NCI-H748 treated with DMSO at 0.1 percent for 48 hours (cell line): Measurements from ENCODE around the gene OR10G3.

Experiments used
- DNase-seq: peaks from one replicate; lab custom pipeline; 2025; lab: John Stamatoyannopoulos, UW

Gene OR10G3

GRCh38 chr14:21535545-21536417 lies 44.1 kb downstream of the OR10G3 start:
- DNase-seq = no peak

GRCh38 chr14:21534576-21534975 lies 45.3 kb downstream of the OR10G3 start:
- no peak for DNase-seq

DNA sequence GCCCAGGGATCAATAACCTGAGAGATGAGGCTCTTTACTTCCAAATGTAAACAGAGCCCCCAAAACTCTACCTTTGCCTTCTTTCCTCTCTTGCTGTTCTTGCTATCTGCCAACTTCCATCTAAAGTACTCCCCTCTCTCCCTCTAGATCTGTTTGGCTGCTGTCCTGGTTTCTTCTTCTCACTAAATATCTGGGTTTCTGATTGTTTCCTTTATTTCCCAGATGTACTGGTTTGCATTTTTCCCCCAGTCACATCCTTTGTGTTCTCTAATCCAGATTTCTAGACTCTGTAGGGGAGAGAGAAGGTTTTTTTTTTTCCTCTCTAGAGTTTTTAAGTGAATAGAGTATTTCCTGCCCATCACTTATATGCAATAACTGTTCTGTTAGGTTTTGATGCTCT lies 46.6 kb downstream of the OR10G3 start:
- DNase-seq = no peak

DNA sequence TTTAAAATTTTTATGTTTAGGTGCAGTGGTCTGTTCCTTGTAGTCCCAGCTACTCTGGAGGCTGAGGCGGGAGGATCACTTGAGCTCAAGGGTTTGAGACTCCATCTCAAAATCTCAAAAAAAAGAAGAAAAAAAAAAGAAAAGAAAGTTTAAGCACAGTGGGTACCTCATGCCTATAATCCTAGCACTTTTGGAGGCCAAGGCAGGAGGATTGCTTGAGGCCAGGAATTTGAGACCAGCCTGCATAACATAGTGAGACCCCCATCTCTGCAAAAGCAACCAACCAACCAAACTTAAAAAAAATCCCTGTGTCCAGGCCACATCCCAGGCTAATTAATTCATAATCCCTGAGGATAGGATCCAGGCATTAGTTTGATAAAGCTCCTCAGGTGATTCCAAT lies 50.4 kb downstream of the OR10G3 start:
- no peak for DNase-seq

- no peak for DNase-seq
These were observed 51.2 kb downstream of the OR10G3 start for GRCh38 chr14:21528381-21529348.

DNA sequence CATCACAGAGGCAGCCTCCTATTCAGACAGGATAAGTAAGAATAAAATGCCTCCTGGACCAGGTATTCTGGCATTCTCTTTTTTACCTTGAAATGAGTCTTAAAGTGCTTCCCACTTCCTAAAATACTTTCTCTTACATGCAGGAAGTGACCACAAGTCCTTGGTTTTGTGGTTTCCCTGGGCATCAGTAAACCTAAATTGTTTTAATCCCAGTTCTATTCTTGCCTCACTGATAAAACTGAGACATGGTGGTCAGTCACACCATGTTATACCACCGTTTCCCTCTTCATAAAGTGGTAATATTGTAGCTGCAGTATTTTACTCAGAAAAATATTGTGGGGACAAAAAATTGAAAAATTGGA lies 52.6 kb downstream of the OR10G3 start:
- DNase-seq = no peak

DNA sequence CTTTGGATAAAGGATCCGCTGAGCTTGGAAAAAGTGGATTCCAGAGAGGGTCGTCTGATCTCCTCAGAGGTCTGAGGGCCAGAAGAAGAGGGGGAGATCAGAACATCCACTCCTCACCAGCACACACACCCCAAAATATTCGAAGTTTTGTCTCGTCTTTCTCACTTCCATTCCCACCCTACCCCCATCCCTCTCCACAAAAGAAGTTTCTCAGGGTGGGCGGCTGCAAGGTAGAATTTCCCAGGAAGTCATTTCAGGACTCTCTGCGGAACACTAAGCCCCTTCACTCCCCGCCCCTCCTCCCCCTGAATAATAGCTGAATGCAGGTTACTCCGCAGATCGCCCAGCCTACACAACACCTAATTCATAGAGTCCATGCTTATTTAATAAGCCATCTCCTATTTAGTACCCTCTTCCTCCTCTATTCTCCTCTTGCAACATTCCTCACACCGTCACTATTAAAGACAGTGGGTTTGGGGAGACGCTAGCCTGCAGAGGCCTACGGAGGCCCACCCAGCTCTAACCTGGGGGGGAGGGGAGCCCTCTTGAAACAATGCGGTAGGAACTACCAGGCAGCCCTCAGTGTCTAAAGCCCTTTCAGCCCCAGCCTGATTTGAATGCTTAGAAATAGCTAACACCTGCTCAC lies 53.1 kb downstream of the OR10G3 start:
- DNase-seq = peak; percentile 19

DNA sequence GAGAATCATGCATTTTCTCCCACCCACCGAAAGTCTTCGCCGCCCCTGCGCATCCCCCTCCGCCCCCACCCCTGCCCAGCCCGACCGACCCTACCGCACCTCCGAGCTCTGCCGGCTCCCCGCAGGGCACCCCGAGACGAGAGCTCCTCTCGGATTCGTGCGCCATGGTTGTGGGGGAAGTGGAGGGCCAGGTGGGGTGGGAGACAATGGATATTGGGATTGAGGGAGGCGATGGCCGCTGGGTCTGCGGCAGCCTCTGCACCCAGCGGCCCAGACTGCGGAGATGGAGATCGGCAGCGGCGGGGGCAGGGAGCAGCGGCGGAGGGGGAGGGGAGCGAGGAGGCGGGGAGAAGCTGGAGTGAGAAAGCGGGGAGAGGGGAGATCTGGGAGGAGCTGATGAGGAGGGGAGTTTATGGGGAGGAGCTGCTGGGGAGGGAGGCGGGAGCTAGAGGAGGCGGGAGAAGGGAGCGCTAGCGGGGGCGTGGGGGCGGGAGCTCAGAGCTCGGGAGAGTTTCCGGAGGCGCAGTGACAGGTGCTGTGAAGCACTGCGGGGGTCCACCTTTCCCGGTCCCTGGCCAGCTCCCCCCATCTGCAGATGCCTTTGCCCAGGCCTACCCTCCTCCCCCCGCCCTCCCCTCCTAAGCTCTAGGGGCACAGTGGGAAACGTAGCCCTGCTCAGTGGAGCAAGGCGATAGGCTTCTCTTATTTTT lies 53.8 kb downstream of the OR10G3 start, which contains the start of gene SALL2:
SALL2 (minus strand) TSS at position 385 of the 710 bp plus-strand sequence; CDS start at position 166, 219 bp downstream.
- DNase-seq = peak; percentile 93

- peak; percentile 3 for DNase-seq
These were observed 54.3 kb downstream of the OR10G3 start for GRCh38 chr14:21525571-21525961.

DNA sequence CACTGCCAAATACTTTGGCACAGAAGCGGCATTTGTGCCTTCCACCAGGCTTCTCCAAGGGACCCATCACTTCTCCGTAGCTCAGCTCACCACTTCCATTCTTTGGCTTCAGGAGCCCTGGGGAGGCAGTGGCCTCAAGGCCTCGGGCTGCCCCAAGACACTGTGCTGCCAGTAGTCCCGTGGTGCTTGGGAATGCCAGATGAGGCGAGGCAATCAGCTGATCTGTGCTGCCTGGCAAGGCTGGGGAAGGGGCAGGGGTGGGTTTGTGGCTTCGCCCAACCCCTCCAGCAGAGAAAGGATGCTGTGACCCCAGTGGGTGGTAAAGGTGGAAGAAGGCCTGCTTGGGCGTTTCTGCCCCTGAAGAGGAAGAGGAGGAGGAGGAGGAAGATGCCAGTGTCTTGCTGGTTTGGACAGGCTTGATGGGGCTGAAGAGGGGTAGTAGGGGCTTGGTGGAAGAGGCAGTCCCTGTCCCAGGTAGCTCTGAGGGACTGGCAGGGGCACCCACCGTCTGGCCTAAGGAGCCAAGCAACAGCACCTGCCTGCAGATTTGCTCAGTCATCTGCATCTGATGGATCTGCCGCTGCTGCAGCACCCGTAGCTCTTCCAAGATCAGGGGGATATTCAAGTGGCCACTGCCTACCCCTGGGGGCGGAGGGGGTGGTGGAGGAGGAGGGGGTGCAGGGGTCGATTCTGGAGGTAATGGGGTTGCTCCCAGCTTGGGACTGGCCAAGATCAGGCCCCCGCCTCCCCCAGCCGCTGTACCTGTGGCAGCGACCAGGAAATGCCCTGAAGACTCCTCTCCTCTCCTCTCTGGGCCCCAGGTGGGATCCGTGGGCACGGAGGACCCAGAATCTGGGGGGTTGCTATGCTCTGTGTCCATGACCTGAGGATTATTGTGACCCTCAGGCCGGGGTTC lies 55.0 kb downstream of the OR10G3 start:
- no peak for DNase-seq

DNA sequence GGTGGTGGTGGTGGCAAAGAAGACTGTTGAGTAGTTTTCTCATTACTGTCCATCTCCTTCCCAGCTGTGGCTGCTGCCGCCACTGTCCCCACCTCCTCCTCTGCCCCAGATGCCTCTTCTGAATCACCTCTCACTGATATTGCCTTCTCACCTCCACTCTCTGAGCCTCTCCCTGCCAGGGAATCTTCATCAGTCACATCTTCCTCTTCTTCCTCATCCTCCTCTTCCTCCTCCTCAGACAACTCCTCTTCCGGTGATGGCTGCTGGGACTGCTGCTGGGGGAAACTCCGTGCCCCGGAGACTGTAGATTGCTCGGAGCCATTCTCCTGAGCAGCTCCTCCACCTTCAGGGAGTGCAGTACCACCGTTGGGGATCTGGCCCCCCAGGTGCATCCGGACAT lies 56.7 kb downstream of the OR10G3 start:
- DNase-seq = no peak

- DNase-seq = no peak
These were observed 58.4 kb downstream of the OR10G3 start for GRCh38 chr14:21521501-21521900.

GRCh38 chr14:21520767-21521166 lies 59.1 kb downstream of the OR10G3 start:
- no peak for DNase-seq

GRCh38 chr14:21518725-21519124 lies 61.2 kb downstream of the OR10G3 start:
- no peak for DNase-seq
